Gastrocnemius medialis (tissue), 4 donors: ENCODE measurements around the gene PDF.

Experiments
- POLR2A ChIP-seq, 2 donors: fragments of 450-650 bp; IDR thresholded peaks; one replicate each; pipeline ENCODE4 v1.6.1; 2017; ENCODE audit warnings: antibody characterized with exemption in 2 of 2, mild to moderate bottlenecking in 2 of 2, moderate library complexity in 2 of 2
- TF ChIP-seq, protein P1 (sequence below), 5 experiments: fragments of 450-650 bp in 3 of 5; fragments of 200-600 bp in 2 of 5; sonication (generic) in 2 of 5; IDR thresholded peaks in 4 of 5; conservative IDR thresholded peaks in 1 of 5; 1 replicate in 4 of 5; 2 replicates in 1 of 5; pipeline ENCODE4 v1.5.1; 2016 to 2019; ENCODE audit warnings: antibody characterized with exemption in 5 of 5, mild to moderate bottlenecking in 3 of 5, moderate library complexity in 3 of 5

DNA sequence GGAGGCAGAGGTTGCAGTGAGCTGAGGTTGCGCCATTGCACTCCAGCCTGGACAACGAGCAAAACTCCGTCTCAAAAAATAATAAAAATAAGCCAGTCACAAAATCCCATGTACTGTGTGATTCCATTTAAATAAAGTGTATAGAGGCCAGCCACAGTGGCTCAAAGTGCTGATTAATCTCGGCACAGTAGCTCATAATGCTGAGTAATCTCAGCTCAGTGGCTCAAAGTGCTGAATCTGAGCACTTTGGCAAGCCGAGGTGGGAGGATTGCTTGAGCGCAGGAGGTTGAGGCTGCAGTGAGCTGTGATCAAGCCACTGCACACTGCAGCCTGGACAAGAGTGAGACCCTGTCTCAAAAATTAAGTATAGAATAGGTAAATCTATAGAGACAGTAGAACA is 16.3 kb upstream of the PDF start:
- TF ChIP-seq, protein P1, sequence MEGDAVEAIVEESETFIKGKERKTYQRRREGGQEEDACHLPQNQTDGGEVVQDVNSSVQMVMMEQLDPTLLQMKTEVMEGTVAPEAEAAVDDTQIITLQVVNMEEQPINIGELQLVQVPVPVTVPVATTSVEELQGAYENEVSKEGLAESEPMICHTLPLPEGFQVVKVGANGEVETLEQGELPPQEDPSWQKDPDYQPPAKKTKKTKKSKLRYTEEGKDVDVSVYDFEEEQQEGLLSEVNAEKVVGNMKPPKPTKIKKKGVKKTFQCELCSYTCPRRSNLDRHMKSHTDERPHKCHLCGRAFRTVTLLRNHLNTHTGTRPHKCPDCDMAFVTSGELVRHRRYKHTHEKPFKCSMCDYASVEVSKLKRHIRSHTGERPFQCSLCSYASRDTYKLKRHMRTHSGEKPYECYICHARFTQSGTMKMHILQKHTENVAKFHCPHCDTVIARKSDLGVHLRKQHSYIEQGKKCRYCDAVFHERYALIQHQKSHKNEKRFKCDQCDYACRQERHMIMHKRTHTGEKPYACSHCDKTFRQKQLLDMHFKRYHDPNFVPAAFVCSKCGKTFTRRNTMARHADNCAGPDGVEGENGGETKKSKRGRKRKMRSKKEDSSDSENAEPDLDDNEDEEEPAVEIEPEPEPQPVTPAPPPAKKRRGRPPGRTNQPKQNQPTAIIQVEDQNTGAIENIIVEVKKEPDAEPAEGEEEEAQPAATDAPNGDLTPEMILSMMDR (IDR thresholded peaks at IDR 0.05 in 4 of 5, conservative IDR thresholded peaks at IDR 0.05 in 1 of 5): no peak
- no peak for TF ChIP-seq POLR2A (IDR thresholded peaks at IDR 0.05)
